Smooth muscle cell of the brain vasculature (primary cell): ENCODE data around the gene LHFPL3.
"Not testable (repeated sequence)": the region's sequence is repeated elsewhere in the genome, so short reads cannot be mapped to it uniquely, and the experiment has no call there.

Experiments used
- DNase-seq: peaks from one replicate; pipeline ENCODE4 v3.0.0-alpha.2; 2012; ENCODE audit warnings: low read depth, low spot score

LHFPL3 gene

GRCh38 chr7:104584620-104585019 lies 256.2 kb downstream of the LHFPL3 start:
- no peak for DNase-seq

GRCh38 chr7:104595591-104595990 lies 267.2 kb downstream of the LHFPL3 start:
- DNase-seq: not testable (repeated sequence)

- no peak for DNase-seq
These were observed 275.6 kb downstream of the LHFPL3 start for GRCh38 chr7:104603957-104604356.

GRCh38 chr7:104604706-104605105 lies 276.3 kb downstream of the LHFPL3 start:
- no peak for DNase-seq

- no peak for DNase-seq
These were observed 292.9 kb downstream of the LHFPL3 start for GRCh38 chr7:104621321-104621720.

GRCh38 chr7:104625956-104626355 lies 297.6 kb downstream of the LHFPL3 start:
- no peak for DNase-seq

GRCh38 chr7:104627516-104627915 lies 299.1 kb downstream of the LHFPL3 start:
- DNase-seq: peak; percentile 9

- no peak for DNase-seq
These were observed 299.6 kb downstream of the LHFPL3 start for GRCh38 chr7:104628017-104628416.

- no peak for DNase-seq
These were observed 301.0 kb downstream of the LHFPL3 start for GRCh38 chr7:104629408-104629807.

GRCh38 chr7:104640506-104640905 lies 312.1 kb downstream of the LHFPL3 start:
- no peak for DNase-seq

GRCh38 chr7:104642560-104642959 lies 314.2 kb downstream of the LHFPL3 start:
- DNase-seq: no peak

GRCh38 chr7:104643587-104644217 lies 315.3 kb downstream of the LHFPL3 start:
- DNase-seq: peak; percentile 1

GRCh38 chr7:104650991-104651640 lies 322.7 kb downstream of the LHFPL3 start:
- DNase-seq: no peak

- DNase-seq: no peak
These were observed 324.0 kb downstream of the LHFPL3 start for GRCh38 chr7:104652434-104652833.

- DNase-seq: no peak
These were observed 324.5 kb downstream of the LHFPL3 start for GRCh38 chr7:104652865-104653264.

- no peak for DNase-seq
These were observed 325.5 kb downstream of the LHFPL3 start for GRCh38 chr7:104653825-104654401.

- no peak for DNase-seq
These were observed 327.2 kb downstream of the LHFPL3 start for GRCh38 chr7:104655592-104655991.

- DNase-seq: no peak
These were observed 328.1 kb downstream of the LHFPL3 start for GRCh38 chr7:104656467-104656866.

- DNase-seq: no peak
These were observed 328.7 kb downstream of the LHFPL3 start for GRCh38 chr7:104657134-104657533.

GRCh38 chr7:104661575-104661974 lies 333.2 kb downstream of the LHFPL3 start:
- DNase-seq: no peak

GRCh38 chr7:104664648-104665047 lies 336.2 kb downstream of the LHFPL3 start:
- no peak for DNase-seq

- DNase-seq: no peak
These were observed 349.2 kb downstream of the LHFPL3 start for GRCh38 chr7:104677587-104677986.

- no peak for DNase-seq
These were observed 350.7 kb downstream of the LHFPL3 start for GRCh38 chr7:104679085-104679484.
